GM21723 (cell line): ENCODE data around the gene S100A2.
"Not testable (repeated sequence)": the region's sequence is repeated elsewhere in the genome, so short reads cannot be mapped to it uniquely, and the experiment has no call there.

Experiments used
- ATAC-seq: cut with Tn5 transposase; IDR thresholded peaks from one replicate; pipeline ENCODE4 v1.9.1; 2021; ENCODE audit warnings: mild to moderate bottlenecking, moderate library complexity; ENCODE audit not compliant: unreplicated experiment

The S100A2 gene

GRCh38 chr1:153592748-153593147 is 27.1 kb upstream of the S100A2 start:
- ATAC-seq = no peak

- no peak for ATAC-seq
Measured at GRCh38 chr1:153588482-153588881, 22.8 kb upstream of the S100A2 start.

- not testable (repeated sequence) for ATAC-seq
Measured at GRCh38 chr1:153588033-153588432, 22.4 kb upstream of the S100A2 start.

GRCh38 chr1:153587314-153587713 is 21.7 kb upstream of the S100A2 start:
- no peak for ATAC-seq

- ATAC-seq = no peak
Measured at GRCh38 chr1:153586347-153586746, 20.7 kb upstream of the S100A2 start.

- no peak for ATAC-seq
Measured at GRCh38 chr1:153585006-153585405, 19.4 kb upstream of the S100A2 start.

- no peak for ATAC-seq
Measured at GRCh38 chr1:153583976-153584375, 18.3 kb upstream of the S100A2 start.

GRCh38 chr1:153583514-153583913 is 17.9 kb upstream of the S100A2 start:
- not testable (repeated sequence) for ATAC-seq

GRCh38 chr1:153582836-153583235 is 17.2 kb upstream of the S100A2 start:
- ATAC-seq = not testable (repeated sequence)

GRCh38 chr1:153578936-153579335 is 13.3 kb upstream of the S100A2 start:
- no peak for ATAC-seq

- ATAC-seq = no peak
Measured at GRCh38 chr1:153578490-153578889, 12.8 kb upstream of the S100A2 start.

GRCh38 chr1:153577624-153578051 is 12.0 kb upstream of the S100A2 start:
- ATAC-seq = no peak

GRCh38 chr1:153577138-153577537 is 11.5 kb upstream of the S100A2 start:
- ATAC-seq = no peak

- ATAC-seq = not testable (repeated sequence)
Measured at GRCh38 chr1:153575497-153575896, 9.9 kb upstream of the S100A2 start.

- not testable (repeated sequence) for ATAC-seq
Measured at GRCh38 chr1:153575081-153575491, 9.4 kb upstream of the S100A2 start.

- ATAC-seq = no peak
Measured at GRCh38 chr1:153573351-153573750, 7.7 kb upstream of the S100A2 start.

GRCh38 chr1:153572569-153573015 is 6.9 kb upstream of the S100A2 start:
- peak; percentile 78 for ATAC-seq

GRCh38 chr1:153571706-153572105 is 6.1 kb upstream of the S100A2 start:
- no peak for ATAC-seq

GRCh38 chr1:153570874-153571273 is 5.2 kb upstream of the S100A2 start:
- no peak for ATAC-seq

GRCh38 chr1:153569465-153569864 is 3.8 kb upstream of the S100A2 start:
- no peak for ATAC-seq

- ATAC-seq = no peak
Measured at GRCh38 chr1:153568367-153569099, 2.9 kb upstream of the S100A2 start.

GRCh38 chr1:153567621-153568366 is 2.1 kb upstream of the S100A2 start:
- no peak for ATAC-seq
